GM18520 (cell line): ENCODE results near the gene FRRS1L.
A peak's percentile ranks its signal among the peaks of the same experiment; 100 is the strongest.

ENCODE experiments used
- ATAC-seq: cut with Tn5 transposase; IDR thresholded peaks from one replicate; pipeline ENCODE4 v1.9.1; 2021; ENCODE audit not compliant: unreplicated experiment

The FRRS1L gene

DNA sequence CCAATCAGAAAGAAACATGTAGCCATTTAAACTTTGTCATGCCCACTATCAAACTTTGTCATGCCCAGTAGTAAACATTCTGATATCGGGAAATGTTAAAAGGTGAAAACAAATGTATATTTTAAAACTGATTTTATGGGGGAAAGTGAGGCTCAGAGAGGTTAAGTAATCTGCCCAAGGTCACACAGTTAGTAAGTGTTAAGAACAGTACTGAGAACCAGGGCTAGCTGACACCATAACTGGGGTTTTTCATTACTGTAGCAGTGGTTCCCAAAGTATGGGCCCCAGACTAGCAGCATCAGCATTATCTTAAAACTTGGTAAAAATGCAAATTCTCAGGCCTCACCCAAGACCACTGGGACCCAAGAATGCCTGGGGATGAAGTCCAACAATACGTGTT, 9.9 kb upstream of the FRRS1L start:
- ATAC-seq, result no peak

DNA sequence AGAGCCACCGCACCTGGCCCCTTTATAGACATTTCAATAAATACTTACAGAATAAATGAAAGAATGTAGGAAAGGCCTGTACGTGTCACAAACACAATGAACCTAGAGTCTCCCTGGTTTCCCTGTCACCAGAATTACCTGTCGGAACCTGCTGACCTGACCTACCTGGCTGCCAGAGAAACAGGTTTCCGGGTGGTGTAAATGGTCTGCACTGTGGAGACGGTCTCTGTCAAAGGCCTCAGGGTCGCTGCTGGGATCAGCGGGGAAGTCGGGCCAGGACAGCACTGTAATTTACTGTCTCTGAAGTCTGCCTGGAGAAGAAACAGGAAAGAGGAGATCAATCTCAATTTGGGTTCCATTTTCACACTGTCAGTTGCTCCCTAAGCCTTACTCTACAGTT, 9.3 kb upstream of the FRRS1L start:
- ATAC-seq, result no peak

DNA sequence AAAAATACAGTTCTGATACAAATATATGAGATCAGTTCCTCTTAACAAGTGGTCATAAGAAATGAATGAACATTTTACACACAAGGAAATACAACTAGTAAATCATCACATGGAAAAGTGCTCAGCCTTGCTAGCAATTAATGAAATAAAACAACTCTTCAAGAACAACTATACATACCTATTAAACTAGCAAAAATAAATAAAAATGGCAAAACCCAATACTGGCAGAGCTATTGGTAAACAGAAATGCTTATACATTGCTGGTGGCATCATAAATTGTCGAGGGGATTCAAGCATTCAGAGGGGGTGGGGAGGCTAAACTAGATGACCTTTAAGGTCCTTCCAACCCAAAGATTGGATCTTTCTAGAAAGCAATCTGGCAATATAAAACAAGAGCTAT, 5.9 kb upstream of the FRRS1L start:
- ATAC-seq, result no peak

DNA sequence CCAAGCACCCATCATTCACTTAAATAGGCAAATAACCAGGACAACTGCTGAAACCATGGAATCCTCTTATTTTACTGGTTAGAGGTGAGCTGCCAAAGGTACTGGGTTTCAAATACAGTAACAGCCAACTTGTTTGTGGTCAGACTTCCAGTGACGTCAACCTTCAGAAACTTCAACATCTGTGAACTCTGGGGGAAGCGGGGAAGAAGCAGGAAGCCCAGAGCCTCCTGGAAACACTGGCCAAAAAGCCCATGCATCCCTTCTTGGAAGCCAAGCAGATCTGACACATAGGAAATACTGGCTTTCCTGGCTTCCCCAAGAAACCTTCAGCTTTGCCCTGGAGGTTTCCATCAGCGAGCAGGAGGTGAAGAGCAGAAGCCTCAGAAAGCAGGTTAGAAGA, 4.9 kb upstream of the FRRS1L start:
- no peak for ATAC-seq

DNA sequence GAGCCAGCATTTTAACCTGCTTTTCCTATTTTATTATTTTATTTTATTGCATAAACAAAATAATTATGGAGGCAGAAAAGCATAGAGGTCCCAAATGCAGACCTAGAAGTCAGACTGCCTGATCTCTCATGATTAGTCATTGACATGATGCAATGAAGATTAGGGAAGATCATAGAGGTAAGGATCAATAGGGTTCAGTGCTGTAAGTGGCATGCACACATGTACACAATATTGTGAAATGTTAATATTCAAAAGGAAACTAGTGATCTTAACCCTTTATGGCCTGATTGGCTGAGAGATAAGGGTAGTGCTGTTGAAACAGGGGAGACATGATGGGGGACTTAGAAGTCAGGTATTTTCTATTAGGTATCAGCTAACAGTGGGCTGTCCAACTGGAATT, 1.1 kb upstream of the FRRS1L start:
- no peak for ATAC-seq

DNA sequence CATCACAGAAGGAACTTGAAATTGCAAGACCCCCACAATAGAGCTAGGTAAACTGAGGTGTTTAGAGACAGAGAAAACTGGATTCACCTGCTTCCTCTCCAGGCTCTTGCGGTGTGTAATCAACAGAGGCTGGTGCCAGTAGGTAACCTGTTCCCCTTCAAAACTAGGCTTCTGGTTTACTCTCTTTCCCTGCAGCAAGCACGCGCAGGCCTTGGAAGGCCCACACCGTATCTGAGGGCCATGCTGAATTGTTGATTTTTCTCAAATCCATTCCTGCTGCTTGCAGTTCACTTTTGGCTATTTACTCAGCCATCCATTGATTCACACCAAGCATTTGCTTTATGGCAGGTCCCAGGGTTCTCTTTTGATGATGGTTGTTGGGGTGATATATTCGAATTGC, 667 bp upstream of the FRRS1L start:
- no peak for ATAC-seq

DNA sequence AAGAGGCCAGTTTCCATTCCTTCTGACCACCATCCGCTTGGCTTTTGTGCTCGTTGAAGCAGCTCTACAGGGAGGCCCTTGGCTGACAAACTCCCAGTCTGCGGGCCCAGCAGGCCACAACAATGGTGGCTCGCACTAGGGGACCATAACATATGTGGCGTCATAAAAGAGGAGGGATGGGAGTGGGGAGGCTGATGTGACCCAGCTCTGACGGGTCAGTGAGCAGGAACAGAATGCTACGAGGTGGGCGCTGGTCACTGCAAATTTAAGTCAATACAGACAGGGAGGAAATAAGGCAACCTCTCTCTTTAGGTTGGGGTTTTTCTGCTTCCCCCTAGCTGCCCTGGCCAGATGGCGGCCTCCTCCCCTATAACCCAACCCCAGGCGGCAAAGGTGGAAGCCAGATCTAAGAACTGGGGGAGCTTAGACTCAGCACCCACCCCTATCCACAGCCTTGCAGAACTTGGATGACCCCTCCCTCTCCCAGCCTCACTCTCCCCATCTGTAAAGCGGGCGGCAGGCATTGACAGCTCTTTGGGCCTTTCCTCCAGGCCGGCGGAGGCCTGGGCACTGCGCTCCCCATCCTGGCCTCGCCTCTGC, 778 bp downstream of the FRRS1L start:
- no peak for ATAC-seq

DNA sequence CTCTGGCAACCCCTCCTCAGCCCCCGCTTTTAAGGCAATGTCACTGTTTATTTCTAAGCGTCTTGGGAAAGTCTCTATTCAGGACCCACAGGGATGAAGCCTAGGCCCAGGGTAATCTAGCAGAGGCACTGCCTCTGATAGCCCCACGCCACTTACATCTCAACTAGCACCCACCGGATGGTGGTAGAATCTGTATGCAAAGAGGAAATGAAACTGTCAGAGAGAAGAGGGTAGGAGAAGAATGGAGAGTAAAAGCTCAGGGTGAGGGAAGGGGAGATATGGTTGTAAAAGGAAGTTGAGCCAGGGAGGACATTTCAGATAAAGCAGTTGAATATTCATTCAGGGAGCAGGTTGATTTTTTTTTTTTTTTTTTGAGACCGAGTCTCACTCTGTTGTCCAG, 3.0 kb downstream of the FRRS1L start:
- ATAC-seq, result no peak

DNA sequence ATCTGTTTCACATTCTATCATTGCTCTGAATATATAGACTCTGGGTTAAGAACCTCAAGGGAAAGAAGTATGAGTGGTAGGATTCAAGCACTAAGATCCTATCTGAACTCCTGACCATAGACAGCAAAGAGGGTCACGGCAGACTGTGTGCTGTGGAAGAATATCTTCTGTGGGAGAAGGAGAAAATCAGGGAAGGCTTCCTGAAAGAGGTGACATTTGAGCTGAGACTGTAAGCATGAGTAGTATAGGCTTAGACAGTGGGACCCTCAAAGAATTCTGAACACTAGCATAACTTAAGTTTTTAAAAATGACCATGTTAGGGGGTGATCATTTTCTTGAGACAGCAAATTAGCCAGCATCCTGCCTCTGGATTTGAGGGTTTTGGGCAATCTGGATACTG, 3.9 kb downstream of the FRRS1L start:
- no peak for ATAC-seq

DNA sequence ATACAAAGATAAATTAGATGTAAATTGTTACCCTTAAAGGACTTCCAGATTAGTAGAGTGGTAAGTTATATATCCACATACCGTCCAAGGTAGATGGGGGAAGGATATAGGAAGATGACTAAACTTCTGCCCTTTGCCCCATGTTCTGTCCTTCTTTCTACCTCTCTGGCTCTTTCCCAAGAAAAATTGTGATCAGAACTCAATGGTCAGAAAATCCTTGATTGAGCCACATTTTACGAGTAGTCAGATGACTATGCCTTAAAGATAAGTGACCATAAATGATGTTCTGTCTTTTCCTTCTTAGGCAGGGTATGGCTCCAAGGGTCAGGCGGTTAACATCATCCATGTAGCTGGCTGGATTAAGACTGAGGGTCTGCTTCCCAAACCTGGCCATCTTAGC, 4.4 kb downstream of the FRRS1L start:
- no peak for ATAC-seq

DNA sequence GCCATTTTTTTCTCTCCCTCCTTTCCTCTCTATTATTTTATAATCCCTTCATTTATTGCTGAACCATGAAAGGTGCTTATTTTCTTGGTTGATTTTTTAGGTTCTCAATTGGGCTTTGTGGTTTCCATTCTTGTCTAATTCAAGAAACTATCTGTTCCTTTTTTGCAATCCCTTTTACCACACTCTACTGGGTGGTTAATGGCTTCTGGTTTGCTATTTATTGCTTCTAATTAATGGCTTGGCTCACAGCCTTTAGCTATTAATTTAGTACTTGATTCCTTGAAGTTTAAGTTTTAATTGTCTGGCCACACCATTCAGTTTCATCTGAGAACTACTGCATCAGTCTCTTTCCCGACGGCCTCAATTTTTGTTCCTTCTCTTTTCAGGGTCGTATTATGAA, 5.6 kb downstream of the FRRS1L start:
- ATAC-seq, result no peak

DNA sequence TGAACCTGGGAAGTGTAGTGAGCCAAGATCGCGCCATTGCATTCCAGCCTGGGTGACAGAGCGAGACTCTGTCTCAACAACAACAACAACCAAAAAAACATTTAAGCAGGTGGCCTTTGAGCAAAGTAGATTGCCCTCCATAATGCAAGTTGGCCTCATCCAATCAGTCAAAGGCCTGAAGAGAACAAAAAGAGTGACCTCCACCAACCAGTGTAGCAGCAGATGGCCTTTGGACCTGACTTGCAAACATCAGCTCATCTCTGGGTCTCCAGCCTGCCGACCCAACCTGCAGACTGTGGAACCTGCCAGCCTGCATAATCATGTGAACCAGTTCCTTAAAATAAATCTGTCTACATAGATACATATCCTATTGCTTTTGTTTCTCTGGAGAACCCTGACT, 7.5 kb downstream of the FRRS1L start:
- ATAC-seq, result no peak

DNA sequence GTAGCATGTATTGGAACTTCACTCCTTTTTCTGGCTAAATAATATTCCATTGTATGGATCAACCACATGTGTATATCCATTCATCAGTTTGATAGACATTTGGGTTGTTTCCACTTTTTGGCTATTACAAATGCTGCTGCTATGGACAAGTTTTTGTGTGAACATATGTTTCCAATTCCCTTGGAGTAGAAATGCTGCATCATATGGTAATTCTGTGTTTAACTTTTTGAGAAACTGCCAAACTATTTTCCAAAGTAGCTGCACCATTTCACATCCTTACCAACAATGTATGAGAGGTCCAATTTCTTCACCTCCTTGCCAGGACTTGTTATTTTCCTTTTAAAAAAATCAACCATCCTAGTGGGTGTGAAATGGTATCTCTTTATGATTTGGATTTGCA, 8.4 kb downstream of the FRRS1L start:
- ATAC-seq, result no peak

DNA sequence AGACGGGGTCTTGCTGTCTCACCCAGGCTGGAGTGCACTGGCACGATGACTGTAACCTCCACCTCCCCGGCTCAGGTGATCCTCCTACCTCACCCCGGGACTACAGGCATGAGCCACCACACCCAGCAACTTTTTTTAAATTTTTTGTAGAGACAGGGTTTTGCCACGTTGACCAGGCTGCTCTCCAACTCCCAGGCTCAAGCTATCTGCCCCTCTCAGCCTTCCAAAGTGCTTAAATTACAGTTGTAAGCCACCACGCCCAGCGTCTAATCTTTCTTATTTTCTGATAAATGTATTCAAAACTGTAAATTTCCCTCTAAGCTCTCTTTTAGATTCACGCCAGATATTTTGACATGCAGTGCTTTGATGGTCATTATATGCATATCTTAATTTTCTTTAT, 10.3 kb downstream of the FRRS1L start:
- ATAC-seq, result no peak

DNA sequence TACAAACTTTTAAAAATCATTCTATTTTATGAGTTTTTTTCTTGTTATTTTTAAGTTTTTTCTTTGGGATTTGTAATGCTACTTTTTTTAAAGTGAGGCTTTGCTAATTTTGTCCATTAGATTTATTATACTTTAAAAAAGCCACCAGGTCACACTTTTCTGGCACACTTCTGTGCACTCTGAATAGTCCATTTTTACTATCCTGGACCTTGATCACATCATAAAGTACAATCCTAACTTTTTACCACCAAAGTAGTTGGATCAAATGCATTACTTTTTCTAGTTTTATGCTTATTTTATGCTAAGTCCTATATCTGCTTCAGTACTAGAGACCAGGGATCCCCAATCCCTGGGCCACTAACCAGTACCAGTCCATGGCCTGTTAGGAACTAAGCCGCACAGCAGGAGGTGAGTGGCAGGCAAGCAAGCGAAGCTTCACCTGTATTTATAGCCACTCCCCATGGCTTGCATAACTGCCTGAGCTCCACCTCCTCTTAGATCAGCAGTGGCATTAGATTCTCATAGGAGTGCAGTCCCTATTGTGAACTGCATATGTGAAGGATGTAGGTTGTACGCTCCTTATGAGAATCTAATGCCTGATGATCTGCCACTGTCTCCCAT, 16.0 kb downstream of the FRRS1L start:
- no peak for ATAC-seq

DNA sequence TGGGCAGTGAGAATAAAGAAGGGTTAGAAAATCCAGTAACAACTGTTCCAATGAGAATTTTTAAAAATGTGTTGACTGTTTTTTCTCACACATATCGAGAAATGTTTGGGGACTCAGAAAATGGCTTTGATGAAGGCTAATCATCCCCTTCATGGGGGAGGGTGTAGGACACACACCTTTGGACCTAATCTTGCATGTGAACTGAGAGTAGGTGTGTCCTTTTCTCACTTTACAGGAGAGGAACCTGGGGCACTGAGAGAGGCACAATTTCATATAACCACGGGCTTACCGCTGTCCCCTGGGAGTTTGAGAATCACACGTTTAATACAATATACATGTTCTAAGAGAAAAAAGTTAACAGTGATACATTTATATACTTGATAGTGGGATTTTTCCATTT, 17.3 kb downstream of the FRRS1L start:
- ATAC-seq, result no peak

DNA sequence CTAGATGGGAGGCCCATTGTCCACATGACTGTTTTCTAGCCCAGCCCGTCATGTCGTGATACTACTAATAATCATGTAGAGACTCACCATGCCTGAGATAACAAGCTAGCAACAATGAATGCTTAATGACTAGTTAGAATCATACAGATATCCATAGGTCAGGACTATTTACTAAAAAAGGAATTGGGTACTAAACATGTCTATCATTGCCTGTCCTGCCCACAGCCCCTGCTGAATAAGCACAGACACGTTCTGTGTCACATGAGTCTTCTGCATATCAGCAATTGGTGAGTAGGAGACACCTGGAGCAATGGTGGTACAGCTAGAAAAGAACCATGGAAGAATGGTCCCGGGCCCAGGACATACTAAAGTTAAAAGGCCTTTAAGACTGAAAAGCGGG, 18.0 kb downstream of the FRRS1L start:
- no peak for ATAC-seq

DNA sequence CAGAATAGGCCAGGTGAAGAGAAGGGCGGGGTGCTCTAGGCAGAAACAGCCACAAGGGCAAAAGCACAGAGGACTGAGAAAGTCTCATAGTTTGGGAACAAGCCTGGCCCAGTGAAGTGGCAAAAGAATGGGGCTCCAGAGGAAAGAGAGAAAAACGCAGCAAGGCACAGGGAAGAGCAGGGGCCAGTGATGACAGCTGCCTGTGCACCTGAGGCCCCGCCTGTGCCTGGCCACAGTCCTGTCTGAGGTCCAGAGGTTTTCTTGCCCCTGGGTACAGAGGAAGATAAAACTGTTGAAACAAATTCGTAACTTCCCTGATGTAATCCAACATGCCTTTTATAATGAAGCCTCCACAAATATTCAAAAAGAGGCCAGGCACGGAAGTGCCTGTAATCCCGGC, 22.0 kb downstream of the FRRS1L start:
- ATAC-seq, result no peak

DNA sequence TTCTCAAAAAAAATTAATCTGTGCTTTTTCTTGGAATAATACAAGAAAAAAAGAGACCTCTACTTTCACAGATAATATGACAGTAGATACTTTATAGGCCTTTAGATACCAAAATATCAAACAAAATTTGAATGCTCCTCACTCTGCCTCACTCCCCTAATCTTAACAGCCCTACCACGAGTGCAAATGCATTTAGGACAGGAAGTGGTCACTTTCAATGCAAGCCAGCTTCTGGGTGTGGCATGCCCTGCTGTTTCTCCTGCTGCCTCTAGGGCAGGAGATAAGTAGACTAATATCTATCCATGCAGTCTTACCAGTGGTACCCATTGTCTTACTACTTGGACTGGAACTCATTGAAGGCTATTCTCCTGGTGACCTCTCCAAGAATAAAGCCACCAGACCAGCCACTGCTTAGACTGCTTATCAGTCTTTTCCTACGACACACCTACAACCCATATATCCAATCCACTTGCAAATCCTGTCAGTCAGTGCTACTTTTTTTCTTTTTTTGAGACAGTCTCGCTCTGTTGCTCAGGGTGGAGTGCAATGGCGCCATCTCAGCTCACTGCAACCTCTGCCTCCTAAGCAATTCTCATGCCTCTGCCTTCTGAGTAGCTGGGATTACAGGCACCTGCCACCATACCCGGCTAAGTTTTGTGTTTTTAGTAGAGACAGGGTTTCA, 23.0 kb downstream of the FRRS1L start:
- peak; percentile 84 for ATAC-seq

DNA sequence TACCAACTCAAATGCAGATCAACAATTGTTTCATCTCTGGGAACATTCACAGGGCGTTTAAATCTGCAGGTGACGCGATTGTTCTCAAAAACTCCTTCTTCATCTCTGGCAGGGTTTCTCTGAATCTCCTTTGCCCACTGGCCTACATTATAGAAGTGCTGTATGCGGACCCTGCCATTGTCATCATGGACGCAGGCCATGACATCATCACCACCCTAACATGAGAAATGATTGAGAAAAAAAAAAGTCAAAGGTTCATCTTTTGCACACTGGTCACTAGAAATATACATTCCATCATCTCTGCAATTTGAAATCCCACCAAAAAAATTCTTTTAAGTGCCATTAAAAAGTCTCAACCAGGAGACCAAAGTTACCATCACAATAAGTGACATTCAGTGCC, 25.7 kb downstream of the FRRS1L start:
- ATAC-seq, result no peak

DNA sequence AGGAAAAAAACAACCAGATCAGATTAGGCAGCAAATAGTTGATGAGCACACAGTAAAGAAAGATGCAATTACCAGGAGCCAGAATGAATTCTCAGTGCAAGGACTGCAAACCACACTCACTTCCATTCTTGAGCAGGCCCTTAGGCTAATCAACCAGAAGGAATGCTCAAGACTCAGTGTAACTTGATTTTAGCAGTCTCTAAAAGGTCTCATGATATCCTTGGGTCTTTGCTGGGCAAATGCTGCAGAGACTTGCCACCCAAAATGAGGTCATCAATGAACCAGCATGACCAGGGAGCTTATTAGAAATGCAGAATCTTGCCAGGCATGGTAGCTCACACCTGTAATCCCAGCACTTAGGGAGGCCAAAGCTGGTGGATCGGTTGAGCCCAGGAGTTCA, 27.2 kb downstream of the FRRS1L start:
- ATAC-seq, result no peak

DNA sequence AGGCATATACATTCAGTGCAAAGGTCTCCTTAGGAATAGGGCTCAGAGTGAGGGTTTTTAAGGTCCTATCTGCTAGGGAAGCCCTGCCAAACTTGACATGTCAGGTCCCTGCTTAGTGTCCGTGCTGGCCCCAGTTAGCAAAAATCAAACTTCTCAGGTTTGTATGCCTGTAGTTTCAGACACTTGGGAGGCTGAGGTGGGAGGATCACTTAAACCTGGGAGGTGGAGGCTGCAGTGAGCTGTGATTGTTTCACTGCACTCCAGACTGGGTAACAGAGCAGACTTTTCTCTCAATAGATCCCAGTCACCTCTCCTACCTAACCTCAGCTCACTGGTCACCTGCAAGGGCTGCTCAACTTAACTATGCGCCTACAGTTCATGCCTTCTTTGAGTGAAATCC, 28.6 kb downstream of the FRRS1L start:
- no peak for ATAC-seq

DNA sequence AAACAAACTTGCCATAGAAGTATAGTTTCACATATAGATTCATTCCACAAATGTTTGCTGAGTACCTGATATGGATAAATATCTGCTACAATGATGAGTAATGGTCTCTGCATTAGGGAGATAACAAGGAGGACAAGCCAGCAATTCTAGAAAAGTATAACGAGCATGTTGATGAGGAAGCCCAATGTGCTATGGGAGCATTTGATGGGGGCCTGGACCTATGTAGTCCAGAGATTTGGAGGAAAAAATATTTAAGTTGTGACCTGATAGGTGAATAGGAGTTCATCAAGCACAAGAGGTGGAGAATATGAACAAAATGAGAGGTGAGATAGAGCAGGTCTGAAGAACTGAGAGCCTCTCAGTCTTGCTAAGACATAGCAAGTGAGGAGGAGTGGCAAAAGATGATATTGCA, 32.9 kb downstream of the FRRS1L start:
- ATAC-seq, result no peak
